HEK293 (cell line): Measurements from ENCODE around the gene BPIFB2.

ENCODE experiments used
- GLI4 ChIP-seq: fragments of 450-650 bp; formaldehyde crosslinking; IDR thresholded peaks from 2 replicates; pipeline ENCODE4 v1.5.1; 2016; ENCODE audit warnings: missing biosample characterization, missing genetic modification characterization
- SALL2 ChIP-seq: fragments of 450-650 bp; formaldehyde crosslinking; IDR thresholded peaks from 2 replicates; pipeline ENCODE4 v1.5.0; 2017; ENCODE audit warnings: missing biosample characterization, mild to moderate bottlenecking, missing genetic modification characterization, borderline replicate concordance
- TRIM28 ChIP-seq: IDR thresholded peaks from 2 replicates; pipeline ENCODE4 v1.6.1; 2011; ENCODE audit warnings: low read length, control low read depth, borderline replicate concordance
- YY1 ChIP-seq: fragments of 450-650 bp; formaldehyde crosslinking; IDR thresholded peaks from 2 replicates; pipeline ENCODE4 v1.5.1; 2018; ENCODE audit warnings: missing biosample characterization, missing genetic modification characterization
- ZBTB21 ChIP-seq: fragments of 450-650 bp; formaldehyde crosslinking; IDR thresholded peaks from 2 replicates; pipeline ENCODE4 v1.5.1; 2017; ENCODE audit warnings: missing biosample characterization, missing genetic modification characterization
- ZBTB7A ChIP-seq: fragments of 450-650 bp; formaldehyde crosslinking; IDR thresholded peaks from 2 replicates; pipeline ENCODE4 v1.5.1; 2016; ENCODE audit warnings: low read depth, missing biosample characterization, missing genetic modification characterization
- ZNF830 ChIP-seq: fragments of 450-650 bp; IDR thresholded peaks from 2 replicates; pipeline ENCODE4 v1.5.0; 2018; ENCODE audit warnings: missing biosample characterization, missing genetic modification characterization, low read depth, mild to moderate bottlenecking, moderate library complexity
- TF ChIP-seq, protein P1 (sequence below): fragments of 450-650 bp; formaldehyde crosslinking; IDR thresholded peaks from 2 replicates; pipeline ENCODE4 v1.5.1; 2017; ENCODE audit warnings: missing biosample characterization, missing genetic modification characterization
- TF ChIP-seq, protein P2 (sequence below): fragments of 450-650 bp; formaldehyde crosslinking; IDR thresholded peaks from 2 replicates; pipeline ENCODE4 v1.5.1; 2016; ENCODE audit warnings: missing biosample characterization, missing genetic modification characterization
- TF ChIP-seq, protein P3 (sequence below): fragments of 450-650 bp; formaldehyde crosslinking; IDR thresholded peaks from 2 replicates; pipeline ENCODE4 v1.5.1; 2017; ENCODE audit warnings: missing biosample characterization, missing genetic modification characterization
- TF ChIP-seq, protein P4 (sequence below): fragments of 450-650 bp; formaldehyde crosslinking; IDR thresholded peaks from 2 replicates; pipeline ENCODE4 v1.5.1; 2016; ENCODE audit warnings: missing biosample characterization, missing genetic modification characterization, low read depth

- TF ChIP-seq ZNF830 = no peak
- TF ChIP-seq, protein P1, sequence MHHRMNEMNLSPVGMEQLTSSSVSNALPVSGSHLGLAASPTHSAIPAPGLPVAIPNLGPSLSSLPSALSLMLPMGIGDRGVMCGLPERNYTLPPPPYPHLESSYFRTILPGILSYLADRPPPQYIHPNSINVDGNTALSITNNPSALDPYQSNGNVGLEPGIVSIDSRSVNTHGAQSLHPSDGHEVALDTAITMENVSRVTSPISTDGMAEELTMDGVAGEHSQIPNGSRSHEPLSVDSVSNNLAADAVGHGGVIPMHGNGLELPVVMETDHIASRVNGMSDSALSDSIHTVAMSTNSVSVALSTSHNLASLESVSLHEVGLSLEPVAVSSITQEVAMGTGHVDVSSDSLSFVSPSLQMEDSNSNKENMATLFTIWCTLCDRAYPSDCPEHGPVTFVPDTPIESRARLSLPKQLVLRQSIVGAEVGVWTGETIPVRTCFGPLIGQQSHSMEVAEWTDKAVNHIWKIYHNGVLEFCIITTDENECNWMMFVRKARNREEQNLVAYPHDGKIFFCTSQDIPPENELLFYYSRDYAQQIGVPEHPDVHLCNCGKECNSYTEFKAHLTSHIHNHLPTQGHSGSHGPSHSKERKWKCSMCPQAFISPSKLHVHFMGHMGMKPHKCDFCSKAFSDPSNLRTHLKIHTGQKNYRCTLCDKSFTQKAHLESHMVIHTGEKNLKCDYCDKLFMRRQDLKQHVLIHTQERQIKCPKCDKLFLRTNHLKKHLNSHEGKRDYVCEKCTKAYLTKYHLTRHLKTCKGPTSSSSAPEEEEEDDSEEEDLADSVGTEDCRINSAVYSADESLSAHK = no peak
- TF ChIP-seq, protein P2, sequence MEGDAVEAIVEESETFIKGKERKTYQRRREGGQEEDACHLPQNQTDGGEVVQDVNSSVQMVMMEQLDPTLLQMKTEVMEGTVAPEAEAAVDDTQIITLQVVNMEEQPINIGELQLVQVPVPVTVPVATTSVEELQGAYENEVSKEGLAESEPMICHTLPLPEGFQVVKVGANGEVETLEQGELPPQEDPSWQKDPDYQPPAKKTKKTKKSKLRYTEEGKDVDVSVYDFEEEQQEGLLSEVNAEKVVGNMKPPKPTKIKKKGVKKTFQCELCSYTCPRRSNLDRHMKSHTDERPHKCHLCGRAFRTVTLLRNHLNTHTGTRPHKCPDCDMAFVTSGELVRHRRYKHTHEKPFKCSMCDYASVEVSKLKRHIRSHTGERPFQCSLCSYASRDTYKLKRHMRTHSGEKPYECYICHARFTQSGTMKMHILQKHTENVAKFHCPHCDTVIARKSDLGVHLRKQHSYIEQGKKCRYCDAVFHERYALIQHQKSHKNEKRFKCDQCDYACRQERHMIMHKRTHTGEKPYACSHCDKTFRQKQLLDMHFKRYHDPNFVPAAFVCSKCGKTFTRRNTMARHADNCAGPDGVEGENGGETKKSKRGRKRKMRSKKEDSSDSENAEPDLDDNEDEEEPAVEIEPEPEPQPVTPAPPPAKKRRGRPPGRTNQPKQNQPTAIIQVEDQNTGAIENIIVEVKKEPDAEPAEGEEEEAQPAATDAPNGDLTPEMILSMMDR (tag by site-specific recombination) = no peak
- no peak for TF ChIP-seq SALL2
- TF ChIP-seq ZBTB7A (tag by site-specific recombination) = no peak
- TF ChIP-seq ZBTB21 = no peak
- TF ChIP-seq YY1 (tag by site-specific recombination) = no peak
- no peak for TF ChIP-seq GLI4
- TF ChIP-seq, protein P3, sequence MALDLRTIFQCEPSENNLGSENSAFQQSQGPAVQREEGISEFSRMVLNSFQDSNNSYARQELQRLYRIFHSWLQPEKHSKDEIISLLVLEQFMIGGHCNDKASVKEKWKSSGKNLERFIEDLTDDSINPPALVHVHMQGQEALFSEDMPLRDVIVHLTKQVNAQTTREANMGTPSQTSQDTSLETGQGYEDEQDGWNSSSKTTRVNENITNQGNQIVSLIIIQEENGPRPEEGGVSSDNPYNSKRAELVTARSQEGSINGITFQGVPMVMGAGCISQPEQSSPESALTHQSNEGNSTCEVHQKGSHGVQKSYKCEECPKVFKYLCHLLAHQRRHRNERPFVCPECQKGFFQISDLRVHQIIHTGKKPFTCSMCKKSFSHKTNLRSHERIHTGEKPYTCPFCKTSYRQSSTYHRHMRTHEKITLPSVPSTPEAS (tag by site-specific recombination) = no peak
- TF ChIP-seq, protein P4, sequence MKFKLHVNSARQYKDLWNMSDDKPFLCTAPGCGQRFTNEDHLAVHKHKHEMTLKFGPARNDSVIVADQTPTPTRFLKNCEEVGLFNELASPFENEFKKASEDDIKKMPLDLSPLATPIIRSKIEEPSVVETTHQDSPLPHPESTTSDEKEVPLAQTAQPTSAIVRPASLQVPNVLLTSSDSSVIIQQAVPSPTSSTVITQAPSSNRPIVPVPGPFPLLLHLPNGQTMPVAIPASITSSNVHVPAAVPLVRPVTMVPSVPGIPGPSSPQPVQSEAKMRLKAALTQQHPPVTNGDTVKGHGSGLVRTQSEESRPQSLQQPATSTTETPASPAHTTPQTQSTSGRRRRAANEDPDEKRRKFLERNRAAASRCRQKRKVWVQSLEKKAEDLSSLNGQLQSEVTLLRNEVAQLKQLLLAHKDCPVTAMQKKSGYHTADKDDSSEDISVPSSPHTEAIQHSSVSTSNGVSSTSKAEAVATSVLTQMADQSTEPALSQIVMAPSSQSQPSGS (tag by site-specific recombination) = no peak
- no peak for TF ChIP-seq TRIM28
Measured at GRCh38 chr20:33012327-33013189, 5.1 kb downstream of the BPIFB2 start.
